GM18867 (cell line): ENCODE data around the gene IRX6.

Source experiments
- ATAC-seq: cut with Tn5 transposase; IDR thresholded peaks from one replicate; pipeline ENCODE4 v1.9.1; 2021; ENCODE audit warnings: mild to moderate bottlenecking, moderate library complexity; ENCODE audit not compliant: unreplicated experiment

IRX6 gene

GRCh38 chr16:55322327-55322726 is 1.7 kb upstream of the IRX6 start:
- no peak for ATAC-seq

GRCh38 chr16:55324285-55325079 is 479 bp downstream of the IRX6 start:
- no peak for ATAC-seq

- ATAC-seq = no peak
Measured at GRCh38 chr16:55325080-55325447, 1.1 kb downstream of the IRX6 start.

DNA sequence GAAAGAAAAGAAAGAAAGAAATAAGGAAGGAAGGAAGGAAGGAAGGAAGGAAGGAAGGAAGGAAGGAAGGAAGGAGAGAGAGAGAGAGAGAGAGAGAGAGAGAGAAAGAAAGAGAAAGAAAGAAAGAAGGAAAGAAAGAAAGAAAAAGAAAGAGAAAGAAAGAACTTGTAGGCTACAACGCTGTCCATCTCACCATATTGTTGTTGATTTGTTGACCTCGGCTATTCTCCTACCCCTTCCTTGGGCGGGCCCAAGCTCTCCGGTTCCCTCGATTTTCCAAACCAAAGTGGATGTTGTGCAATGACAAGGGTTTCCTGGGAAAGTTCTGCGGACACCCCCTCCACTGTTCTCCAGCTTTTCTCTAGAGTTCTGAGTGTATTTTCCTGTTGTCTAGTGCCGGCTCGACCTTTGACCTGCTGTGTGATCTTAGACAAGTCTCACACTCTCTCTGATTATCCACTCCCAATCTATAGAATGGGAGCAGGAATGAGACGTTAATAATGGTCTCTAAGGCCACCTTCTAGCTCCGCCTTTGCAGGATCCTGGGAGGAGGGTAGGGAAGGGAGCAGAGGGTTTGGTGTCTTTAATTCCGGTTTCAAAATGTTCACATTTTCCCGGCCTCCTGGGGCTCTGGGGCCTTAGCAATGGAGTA is 1.6 kb downstream of the IRX6 start:
- ATAC-seq = no peak

GRCh38 chr16:55326261-55327092 is 2.5 kb downstream of the IRX6 start:
- no peak for ATAC-seq

DNA sequence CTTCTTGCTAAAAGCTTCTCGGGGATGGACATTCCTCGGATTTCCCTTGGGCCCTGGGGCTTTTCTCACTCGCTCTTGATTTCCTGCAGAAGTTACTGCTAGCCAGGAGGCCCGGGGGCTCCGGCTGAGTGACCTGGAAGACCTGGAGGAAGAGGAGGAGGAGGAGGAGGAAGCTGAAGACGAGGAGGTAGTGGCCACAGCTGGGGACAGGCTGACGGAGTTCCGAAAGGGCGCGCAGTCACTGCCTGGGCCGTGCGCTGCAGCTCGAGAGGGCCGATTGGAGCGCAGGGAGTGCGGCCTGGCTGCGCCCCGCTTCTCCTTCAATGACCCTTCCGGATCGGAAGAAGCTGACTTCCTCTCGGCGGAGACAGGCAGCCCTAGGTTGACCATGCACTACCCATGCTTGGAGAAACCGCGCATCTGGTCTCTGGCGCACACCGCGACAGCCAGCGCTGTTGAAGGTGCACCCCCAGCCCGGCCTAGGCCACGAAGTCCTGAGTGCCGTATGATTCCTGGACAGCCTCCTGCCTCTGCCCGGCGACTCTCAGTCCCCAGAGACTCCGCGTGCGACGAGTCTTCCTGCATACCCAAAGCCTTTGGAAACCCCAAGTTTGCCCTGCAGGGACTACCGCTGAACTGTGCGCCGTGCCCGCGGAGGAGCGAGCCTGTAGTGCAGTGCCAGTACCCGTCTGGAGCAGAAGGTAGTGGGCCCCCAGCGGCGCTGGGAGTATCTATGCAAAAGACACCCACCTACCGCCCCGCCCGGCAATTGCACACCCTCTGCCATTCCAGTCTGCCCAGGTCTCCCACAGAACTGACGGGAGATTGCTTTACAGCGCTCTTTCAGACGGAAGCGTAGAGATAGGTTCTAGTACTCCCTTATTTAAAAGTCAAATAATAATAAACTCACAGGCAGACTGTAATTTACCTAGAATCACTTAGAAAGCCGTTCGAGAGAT is 4.9 kb downstream of the IRX6 start:
- ATAC-seq = no peak

- ATAC-seq = no peak
Measured at GRCh38 chr16:55329791-55330428, 5.9 kb downstream of the IRX6 start.

- ATAC-seq = no peak
Measured at GRCh38 chr16:55330781-55331647, 7.0 kb downstream of the IRX6 start.

DNA sequence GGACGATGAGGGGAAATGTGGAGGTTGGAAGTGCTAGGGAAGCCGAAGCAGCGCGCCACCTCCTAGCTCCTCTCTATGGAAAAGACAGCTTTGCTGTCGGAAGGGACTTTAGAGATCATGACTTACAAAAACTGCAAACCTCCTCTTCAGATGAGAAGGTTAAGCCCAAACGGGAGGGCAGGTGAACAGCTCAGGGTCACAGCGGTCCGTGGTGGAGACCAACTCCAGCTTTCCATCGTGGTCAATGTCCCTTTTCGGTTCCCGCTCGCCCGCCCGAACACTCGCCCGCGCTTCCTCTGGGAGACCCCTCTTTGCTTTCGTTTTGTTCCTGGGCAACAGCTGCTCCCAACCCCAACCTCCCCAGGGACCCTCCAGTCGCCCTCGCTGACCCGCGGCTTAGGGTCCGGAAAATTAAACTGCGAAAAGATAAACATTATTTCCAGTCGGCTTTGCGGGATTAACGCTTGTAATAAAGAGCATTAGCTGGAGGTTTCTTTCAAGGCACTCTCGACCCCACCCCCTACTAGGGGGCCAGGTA is 7.7 kb downstream of the IRX6 start:
- no peak for ATAC-seq

DNA sequence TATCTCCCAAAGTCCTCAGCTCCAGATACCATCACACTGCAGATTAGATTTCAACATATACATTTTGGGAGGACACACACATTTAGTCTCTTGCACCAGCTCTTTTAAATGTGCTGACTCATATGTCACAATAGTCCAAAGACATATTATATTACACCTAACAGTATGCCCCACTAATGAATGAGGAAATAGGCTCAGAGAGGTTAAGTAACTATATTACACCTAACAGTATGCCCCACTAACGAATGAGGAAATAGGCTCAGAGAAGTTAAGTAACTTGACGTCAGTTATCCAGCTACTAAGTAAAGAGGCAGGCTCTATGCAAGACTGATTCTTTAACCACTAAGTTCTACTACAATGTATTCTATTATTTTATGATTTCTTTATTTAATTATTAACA is 9.7 kb downstream of the IRX6 start:
- ATAC-seq = no peak

DNA sequence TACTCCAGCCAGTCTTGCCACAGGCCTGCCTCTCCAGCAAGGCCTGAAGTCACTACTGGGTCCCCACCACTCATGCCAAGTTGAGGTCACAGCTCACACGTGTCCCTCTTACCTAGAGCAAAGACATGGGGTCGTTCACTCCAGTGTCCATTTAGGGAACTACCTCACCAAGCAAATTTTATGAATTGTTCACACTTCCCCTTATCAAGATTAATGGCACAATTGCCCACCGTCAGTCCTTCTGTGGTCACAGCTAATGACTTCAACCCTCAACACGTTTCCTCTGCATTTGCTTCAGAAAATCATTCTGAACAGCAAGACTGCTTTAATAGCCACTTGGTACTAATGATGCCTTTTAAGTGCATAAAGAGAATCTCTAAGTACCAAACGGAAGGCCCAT is 14.6 kb downstream of the IRX6 start:
- no peak for ATAC-seq

DNA sequence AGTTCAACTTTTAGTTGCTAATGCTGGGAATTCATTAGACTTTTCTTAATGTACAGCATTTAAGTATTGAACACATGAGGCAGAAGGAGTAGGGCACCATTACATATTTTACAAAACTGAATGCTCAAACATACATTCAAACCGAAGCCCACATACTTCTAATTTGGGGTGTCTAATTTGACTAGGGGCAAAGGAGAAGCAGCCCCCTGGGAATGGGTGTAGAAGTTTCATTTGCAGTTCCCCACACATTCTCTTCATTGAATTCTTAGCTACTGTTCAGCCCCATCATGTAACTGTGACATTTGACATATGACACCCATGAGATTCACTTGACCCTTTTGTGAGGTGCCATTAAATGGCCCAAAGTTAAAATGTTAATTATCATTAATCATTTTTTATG is 16.4 kb downstream of the IRX6 start:
- no peak for ATAC-seq

- ATAC-seq = no peak
Measured at GRCh38 chr16:55341681-55342080, 17.7 kb downstream of the IRX6 start.

GRCh38 chr16:55346475-55346874 is 22.5 kb downstream of the IRX6 start:
- ATAC-seq = no peak

GRCh38 chr16:55349867-55350266 is 25.9 kb downstream of the IRX6 start:
- ATAC-seq = no peak

- no peak for ATAC-seq
Measured at GRCh38 chr16:55350984-55351383, 27.0 kb downstream of the IRX6 start.

DNA sequence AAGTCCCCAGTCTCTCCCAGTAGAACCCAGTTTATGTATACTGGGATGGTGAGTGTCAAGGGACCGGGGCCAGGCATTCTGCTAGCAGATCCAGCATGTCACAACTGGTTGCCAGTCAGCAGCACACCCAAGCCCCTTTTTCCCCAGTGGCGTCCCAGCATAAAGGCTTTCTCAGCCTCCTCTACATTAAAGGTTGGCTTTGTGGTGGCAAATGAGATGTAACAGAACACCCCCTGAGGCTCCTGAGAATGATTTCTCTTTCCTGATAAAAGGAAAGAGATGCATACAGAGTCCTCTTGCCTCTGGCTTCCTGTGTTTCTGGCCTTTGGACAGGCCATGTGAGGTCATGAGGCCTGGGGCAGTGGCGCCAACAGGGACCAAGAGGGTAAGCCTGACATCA is 27.9 kb downstream of the IRX6 start:
- no peak for ATAC-seq

DNA sequence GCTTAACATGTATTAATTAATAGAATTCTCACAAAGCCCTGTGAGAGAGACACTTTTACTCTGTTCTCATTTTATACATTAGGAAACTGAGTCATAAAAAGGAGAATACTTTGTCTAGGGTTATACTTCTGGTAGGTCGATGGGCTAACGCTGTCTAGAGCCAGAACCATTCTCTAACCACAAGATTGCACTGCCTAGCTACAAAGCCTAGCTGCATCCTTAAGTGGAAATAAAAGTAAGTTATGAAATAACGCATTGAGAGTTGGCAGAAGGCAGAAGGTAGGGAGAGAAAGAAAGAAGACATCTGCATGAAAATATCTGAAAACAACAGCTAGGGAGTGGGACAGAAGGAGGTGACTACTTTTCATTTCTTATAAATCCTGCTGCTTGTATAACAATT is 33.2 kb downstream of the IRX6 start:
- ATAC-seq = no peak

DNA sequence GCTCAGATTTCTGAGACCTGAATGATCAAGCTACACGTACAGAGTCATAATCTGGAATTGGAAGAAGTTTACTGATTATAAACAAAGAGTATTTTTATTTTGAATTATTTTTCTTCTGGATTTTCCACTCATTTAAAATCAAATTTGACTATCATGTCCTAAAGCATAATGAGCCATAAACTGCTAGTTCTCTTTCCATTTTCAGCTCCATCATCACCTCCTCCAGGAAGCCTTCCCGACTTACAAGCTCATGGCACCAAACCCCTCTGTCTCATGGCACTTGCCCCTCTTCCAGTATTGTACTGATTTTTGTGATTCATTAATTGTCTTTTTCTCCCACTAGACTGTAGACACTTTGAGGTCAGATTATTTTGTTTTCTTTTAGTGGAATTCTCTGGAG is 35.9 kb downstream of the IRX6 start:
- ATAC-seq = no peak
